Liver (tissue), 3 donors: ENCODE measurements around the gene SLC25A1.

Source experiments
- CTCF ChIP-seq: fragments of 150-350 bp; IDR thresholded peaks from 2 replicates; pipeline ENCODE4 v1.5.1; 2017; ENCODE audit warnings: improper control_type of control experiment, low read depth, low read length; ENCODE audit not compliant: missing input control
- MAX ChIP-seq: IDR thresholded peaks from 2 replicates; pipeline ENCODE4 v1.6.1; 2016; ENCODE audit warnings: antibody characterized with exemption
- RAD21 ChIP-seq, 2 donors: IDR thresholded peaks; 2 replicates each; pipeline ENCODE4 v1.6.1; 2016; ENCODE audit warnings: antibody characterized with exemption in 2 of 2, mild to moderate bottlenecking in 2 of 2
- REST ChIP-seq: IDR thresholded peaks from 2 replicates; pipeline ENCODE4 v1.6.1; 2016; ENCODE audit warnings: antibody characterized with exemption, mild to moderate bottlenecking
- RXRA ChIP-seq, 2 donors: IDR thresholded peaks; 2 replicates each; pipeline ENCODE4 v1.6.1; 2017 to 2018; ENCODE audit warnings: antibody characterized with exemption in 2 of 2, mild to moderate bottlenecking in 1 of 2
- SP1 ChIP-seq: IDR thresholded peaks from 2 replicates; pipeline ENCODE4 v1.6.1; 2018; ENCODE audit warnings: antibody characterized with exemption, mild to moderate bottlenecking
- TAF1 ChIP-seq: conservative IDR thresholded peaks from 2 replicates; pipeline ENCODE4 v1.6.1; 2016; ENCODE audit warnings: antibody characterized with exemption, mild to moderate bottlenecking
- YY1 ChIP-seq: IDR thresholded peaks from 2 replicates; pipeline ENCODE4 v1.6.1; 2016; ENCODE audit warnings: antibody characterized with exemption, mild to moderate bottlenecking
- donor health status: healthy.
- donor health status: healthy.

GRCh38 chr22:19220867-19221266 lies 42.3 kb upstream of the SLC25A1 start:
- no peak for TF ChIP-seq TAF1
- no peak for TF ChIP-seq CTCF
- no peak for TF ChIP-seq SP1
- TF ChIP-seq YY1, result no peak
- TF ChIP-seq RAD21 (IDR thresholded peaks at IDR 0.05), result no peak
- no peak for TF ChIP-seq RXRA (IDR thresholded peaks at IDR 0.05)
- no peak for TF ChIP-seq REST
- TF ChIP-seq MAX, result no peak
